ENCODE results near the gene PRKAA1. TPM values are rescaled to one million over a fixed set of nuclear protein-coding genes. Genes with fewer than 3 reads are reported as not detected.

The PRKAA1 gene
- total and polyA plus RNA-seq, 8 donors, result 17.5 to 42.9 (median 30.6) TPM

DNA sequence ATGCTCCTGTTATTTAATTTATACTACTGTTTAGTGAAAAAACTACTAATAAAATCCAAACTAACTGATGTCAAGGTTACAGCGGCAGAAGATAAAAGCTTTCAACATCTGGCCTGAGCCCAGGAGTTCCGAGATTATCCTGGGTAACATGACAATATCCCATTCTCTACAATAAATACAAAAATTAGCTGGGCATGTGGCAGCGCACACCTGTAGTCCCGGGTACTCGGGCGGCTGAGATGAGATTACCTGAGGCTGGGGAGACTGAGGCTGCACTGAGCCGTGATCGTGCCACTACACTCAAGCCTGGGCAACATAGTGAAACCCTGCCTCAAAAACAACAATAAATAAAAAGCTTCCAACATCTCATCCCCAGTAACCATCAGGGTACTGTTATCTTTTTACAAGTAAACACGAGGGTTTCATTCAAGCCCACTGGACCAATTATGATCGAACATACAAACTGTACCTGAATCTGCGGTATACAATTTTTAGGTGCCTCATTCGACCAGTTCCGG, 35.6 kb upstream of the PRKAA1 start:
- intact Hi-C loops (cut with DNase I), result no loop called here
- WGBS, 2 donors, result 15% methylated on average over 13 of the region's 13 CpGs
- TF ChIP-seq, protein P1, sequence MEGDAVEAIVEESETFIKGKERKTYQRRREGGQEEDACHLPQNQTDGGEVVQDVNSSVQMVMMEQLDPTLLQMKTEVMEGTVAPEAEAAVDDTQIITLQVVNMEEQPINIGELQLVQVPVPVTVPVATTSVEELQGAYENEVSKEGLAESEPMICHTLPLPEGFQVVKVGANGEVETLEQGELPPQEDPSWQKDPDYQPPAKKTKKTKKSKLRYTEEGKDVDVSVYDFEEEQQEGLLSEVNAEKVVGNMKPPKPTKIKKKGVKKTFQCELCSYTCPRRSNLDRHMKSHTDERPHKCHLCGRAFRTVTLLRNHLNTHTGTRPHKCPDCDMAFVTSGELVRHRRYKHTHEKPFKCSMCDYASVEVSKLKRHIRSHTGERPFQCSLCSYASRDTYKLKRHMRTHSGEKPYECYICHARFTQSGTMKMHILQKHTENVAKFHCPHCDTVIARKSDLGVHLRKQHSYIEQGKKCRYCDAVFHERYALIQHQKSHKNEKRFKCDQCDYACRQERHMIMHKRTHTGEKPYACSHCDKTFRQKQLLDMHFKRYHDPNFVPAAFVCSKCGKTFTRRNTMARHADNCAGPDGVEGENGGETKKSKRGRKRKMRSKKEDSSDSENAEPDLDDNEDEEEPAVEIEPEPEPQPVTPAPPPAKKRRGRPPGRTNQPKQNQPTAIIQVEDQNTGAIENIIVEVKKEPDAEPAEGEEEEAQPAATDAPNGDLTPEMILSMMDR (IDR thresholded peaks at IDR 0.05), result no peak
- Histone ChIP-seq H3K27me3 (no peaks in the 10 kb centered on the region), H3K36me3 (peaks cover 0 to 46% (median 33%) of the 10 kb centered on the region in 3 donors), H3K27ac (no peak overlapping the region), H3K4me3 (peak overlapping the region; percentile 2 to 80 (median 76)), H3K4me1 (peaks cover 11 to 13% (median 13%) of the 10 kb centered on the region in 3 donors), H3K9me3 (no peaks in the 10 kb centered on the region)
- DNase-seq (no peak), ATAC-seq (no peak), FAIRE-seq (no peak)

DNA sequence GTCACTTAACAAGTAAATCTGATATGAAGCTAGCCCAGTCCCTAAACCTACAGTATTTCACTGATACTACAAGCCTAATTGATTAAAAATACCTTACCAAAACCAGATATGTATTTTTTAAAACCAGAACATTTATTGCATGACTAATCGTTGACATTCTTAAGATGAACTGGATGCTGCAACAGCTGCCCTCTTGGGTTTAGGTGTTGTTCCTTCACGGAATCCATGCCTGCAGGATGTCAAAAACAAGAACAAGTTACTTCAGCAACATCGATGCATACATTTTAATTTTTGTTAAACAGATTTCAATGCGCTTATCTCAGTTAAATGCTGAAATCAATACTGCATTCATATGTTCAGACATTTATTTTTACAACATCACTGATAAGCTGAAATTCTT, 34.2 kb upstream of the PRKAA1 start:
- Histone ChIP-seq H3K4me3 (peak overlapping the region in 1 of 4 donors; percentile 77), H3K27me3 (no peaks in the 10 kb centered on the region), H3K27ac (no peak overlapping the region), H3K9me3 (no peaks in the 10 kb centered on the region), H3K36me3 (peaks cover 0 to 56% (median 35%) of the 10 kb centered on the region in 3 donors), H3K4me1 (peaks cover 11 to 13% (median 13%) of the 10 kb centered on the region in 3 donors)
- ATAC-seq (no peak), FAIRE-seq (no peak), DNase-seq (no peak)
- TF ChIP-seq, protein P1 (IDR thresholded peaks at IDR 0.05), result no peak
- WGBS, 2 donors, result 76% methylated on average over 4 of the region's 4 CpGs
- intact Hi-C loops (cut with DNase I), result no loop called here

DNA sequence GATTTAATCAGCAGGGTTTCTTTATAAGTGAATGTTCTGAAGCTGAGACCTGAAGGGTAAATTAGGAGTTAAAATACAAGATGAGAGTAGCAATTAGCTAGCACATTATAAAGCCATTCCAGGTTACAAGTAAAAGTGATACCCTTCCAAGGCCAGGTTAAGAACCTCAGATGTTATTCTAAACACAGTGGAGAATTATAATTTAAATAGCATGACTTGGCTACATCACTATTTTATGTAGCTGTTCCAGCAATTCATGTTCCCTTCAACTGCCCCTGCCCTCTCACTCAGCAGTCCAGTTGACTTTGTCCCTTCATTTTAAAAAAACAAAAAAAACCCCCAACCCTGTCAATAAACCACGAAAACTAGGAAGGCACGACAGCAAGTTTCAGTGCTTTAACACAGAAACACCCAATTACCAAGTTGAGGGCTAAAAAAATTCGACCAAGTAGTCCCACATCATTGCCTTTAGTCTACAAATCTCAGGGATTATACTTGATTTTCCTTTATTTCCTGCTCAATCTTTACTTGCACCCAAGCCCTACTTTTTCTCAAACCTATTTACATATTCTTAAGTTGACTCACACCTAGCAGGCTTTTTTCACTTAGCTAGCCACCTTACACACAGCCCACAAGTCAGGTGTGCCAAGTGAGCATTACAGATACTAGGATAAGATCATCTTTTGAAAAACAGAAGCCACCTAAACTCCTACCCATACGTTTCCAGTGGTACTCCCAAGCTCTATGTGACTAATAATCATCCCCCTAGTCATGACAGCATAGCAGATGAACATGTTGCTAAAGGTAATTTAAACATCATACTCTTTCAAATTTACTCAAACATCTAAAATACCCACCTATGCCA, 33.4 kb upstream of the PRKAA1 start:
- ATAC-seq, result no peak
- 67 to 75% methylated on average over 4 of the region's 4 CpGs for WGBS, 2 donors
- no peaks in the 10 kb centered on the region for H3K27me3 ChIP-seq
- intact Hi-C loops (cut with DNase I), result no loop called here
- H3K27ac ChIP-seq, result no peak overlapping the region
- no peak for DNase-seq
- no peaks in the 10 kb centered on the region for H3K9me3 ChIP-seq
- H3K4me1 ChIP-seq, result peaks cover 11 to 13% (median 13%) of the 10 kb centered on the region in 3 donors
- H3K36me3 ChIP-seq, result peaks cover 0 to 63% (median 42%) of the 10 kb centered on the region in 3 donors
- TF ChIP-seq, protein P1 (IDR thresholded peaks at IDR 0.05), result no peak
- FAIRE-seq, result no peak
- H3K4me3 ChIP-seq, result no peak overlapping the region

DNA sequence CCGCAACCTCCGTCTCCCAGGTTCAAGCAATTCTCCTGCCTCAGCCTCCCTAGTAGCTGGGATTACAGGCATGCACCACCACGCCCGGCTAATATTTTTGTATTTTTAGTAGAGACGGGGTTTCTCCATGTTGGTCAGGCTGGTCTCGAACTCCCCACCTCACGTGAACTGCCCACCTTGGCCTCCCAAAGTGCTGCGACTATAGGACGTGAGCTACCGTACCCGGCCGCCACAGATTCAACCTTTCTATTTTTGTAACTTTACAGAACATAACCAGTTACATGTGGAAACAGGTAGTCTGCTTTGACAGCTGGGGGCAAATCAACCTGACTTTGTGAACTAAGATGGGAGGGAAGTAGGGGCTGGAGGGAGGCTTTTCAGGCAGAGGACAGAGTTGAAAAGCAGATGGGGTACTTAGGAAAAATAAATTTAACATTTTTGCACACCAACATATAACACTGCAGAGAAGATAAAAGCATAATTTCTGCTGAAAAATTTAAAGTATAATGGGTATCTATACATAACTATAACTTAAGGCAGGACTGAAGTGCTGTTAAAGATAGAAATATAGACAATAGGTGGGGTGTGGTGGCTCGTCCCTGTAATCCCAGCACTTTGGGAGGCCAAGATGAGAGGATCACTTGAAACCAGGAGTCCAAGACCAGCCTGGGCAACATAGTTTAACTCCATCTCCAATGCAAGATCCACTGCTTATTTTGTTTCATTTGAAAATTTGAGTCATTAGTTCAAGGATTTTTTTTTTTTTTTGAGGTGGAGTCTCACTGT, 31.8 kb upstream of the PRKAA1 start:
- no peak overlapping the region for H3K27ac ChIP-seq
- DNase-seq (no peak), ATAC-seq (no peak), FAIRE-seq (no peak)
- TF ChIP-seq, protein P1 (IDR thresholded peaks at IDR 0.05), result no peak
- H3K27me3 ChIP-seq, result no peaks in the 10 kb centered on the region
- peaks cover 11 to 13% (median 13%) of the 10 kb centered on the region in 3 donors for H3K4me1 ChIP-seq
- intact Hi-C loops (cut with DNase I), result no loop called here
- H3K36me3 ChIP-seq, result peaks cover 0 to 63% (median 45%) of the 10 kb centered on the region in 3 donors
- WGBS, 2 donors, result 90 to 95% methylated on average over 13 of the region's 13 CpGs
- no peaks in the 10 kb centered on the region for H3K9me3 ChIP-seq
- no peak overlapping the region for H3K4me3 ChIP-seq
